ENCODE measurements around the gene CDC6.
A peak's percentile ranks its signal among the peaks of the same experiment; 100 is the strongest.

DNA sequence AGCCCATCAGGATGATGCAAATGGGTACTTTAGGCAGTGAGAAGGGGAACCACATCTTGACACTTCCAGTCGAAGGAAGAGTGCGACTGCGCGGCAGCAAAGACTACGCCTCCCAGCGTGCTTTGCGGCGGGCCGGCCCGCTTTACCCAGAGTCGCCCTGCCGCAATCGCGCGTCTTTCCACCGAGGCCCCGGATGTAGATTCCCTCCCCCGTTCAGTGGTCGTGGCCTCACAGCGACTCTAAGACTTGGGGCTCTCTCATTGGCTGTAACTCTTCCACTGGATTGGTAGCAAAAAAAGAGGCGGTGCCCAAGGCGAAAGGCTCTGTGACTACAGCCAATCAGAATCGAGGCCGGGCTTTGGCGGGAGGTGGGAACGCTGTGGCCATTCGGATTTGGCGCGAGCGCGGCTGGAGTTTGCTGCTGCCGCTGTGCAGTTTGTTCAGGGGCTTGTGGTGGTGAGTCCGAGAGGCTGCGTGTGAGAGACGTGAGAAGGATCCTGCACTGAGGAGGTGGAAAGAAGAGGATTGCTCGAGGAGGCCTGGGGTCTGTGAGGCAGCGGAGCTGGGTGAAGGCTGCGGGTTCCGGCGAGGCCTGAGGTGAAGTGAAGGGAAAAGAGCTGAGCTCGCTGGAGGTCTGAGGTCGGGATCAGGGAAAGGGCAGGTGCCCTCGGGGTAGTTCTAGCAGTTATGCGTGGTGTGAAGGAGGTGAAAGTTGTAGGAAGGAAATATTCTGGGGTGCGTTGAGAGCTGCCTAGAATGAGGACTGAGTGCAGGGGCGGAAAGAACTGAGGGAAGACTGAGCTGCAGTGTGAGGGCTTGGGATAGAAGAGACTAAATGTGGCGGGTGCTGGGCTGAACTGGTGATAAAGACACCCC, at the start of gene CDC6:
- TF ChIP-seq, protein P1, sequence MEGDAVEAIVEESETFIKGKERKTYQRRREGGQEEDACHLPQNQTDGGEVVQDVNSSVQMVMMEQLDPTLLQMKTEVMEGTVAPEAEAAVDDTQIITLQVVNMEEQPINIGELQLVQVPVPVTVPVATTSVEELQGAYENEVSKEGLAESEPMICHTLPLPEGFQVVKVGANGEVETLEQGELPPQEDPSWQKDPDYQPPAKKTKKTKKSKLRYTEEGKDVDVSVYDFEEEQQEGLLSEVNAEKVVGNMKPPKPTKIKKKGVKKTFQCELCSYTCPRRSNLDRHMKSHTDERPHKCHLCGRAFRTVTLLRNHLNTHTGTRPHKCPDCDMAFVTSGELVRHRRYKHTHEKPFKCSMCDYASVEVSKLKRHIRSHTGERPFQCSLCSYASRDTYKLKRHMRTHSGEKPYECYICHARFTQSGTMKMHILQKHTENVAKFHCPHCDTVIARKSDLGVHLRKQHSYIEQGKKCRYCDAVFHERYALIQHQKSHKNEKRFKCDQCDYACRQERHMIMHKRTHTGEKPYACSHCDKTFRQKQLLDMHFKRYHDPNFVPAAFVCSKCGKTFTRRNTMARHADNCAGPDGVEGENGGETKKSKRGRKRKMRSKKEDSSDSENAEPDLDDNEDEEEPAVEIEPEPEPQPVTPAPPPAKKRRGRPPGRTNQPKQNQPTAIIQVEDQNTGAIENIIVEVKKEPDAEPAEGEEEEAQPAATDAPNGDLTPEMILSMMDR (IDR thresholded peaks at IDR 0.05): no peak
- TF ChIP-seq POLR2A (IDR thresholded peaks at IDR 0.05) (no peak), POLR2AphosphoS5 (IDR thresholded peaks at IDR 0.05) (peak; percentile 30), EP300 (IDR thresholded peaks at IDR 0.05) (no peak)

Data from gastroesophageal sphincter (tissue), 3 donors.